Left kidney (tissue), 8 donors: ENCODE measurements around the gene VEPH1. TPM values are rescaled to one million over a fixed set of nuclear protein-coding genes. Genes with fewer than 3 reads are reported as not detected.

Experiments
- DNase-seq: peaks from one replicate; pipeline ENCODE4 v3.0.0-alpha.2; 2013
- long read RNA-seq, 8 donors: transcript quantifications; one replicate each; lab custom pipeline, GENCODE V29; 2026
- polyA plus RNA-seq: library from polyadenylated mRNA; unstranded; fragments of 120-200 nt; gene quantifications from one replicate; pipeline ENCODE4 v1.2.1, GENCODE V29; 2013; ENCODE audit not compliant: insufficient read length

VEPH1 gene
- 56.0 TPM for polyA plus RNA-seq
- long read RNA-seq, donor 1, partial matches to known transcripts: 7 of 10 reads
- long read RNA-seq, donor 1, other reads (novel, unspliced or antisense): 0 of 10 reads
- long read RNA-seq, donor 2, partial matches to known transcripts: 8 of 12 reads
- long read RNA-seq, donor 2, other reads (novel, unspliced or antisense): 0 of 12 reads
- long read RNA-seq, donor 3, partial matches to known transcripts: 5 of 8 reads
- long read RNA-seq, donor 3, other reads (novel, unspliced or antisense): 0 of 8 reads
- long read RNA-seq, donor 4, partial matches to known transcripts: 0 of 2 reads
- long read RNA-seq, donor 4, other reads (novel, unspliced or antisense): 0 of 2 reads
- long read RNA-seq, donor 5, full-length matches to known transcripts: 4 of 13 reads
- long read RNA-seq, donor 5, partial matches to known transcripts: 9 of 13 reads
- long read RNA-seq, donor 5, other reads (novel, unspliced or antisense): 0 of 13 reads
- long read RNA-seq, donor 6, partial matches to known transcripts: 6 of 6 reads
- long read RNA-seq, donor 6, other reads (novel, unspliced or antisense): 0 of 6 reads
- long read RNA-seq, donor 7, partial matches to known transcripts: 6 of 12 reads
- long read RNA-seq, donor 7, other reads (novel, unspliced or antisense): 0 of 12 reads
- long read RNA-seq, donor 8: 0 reads

- DNase-seq: no peak
Observed at GRCh38 chr3:157502916-157503595, at the start of gene VEPH1. Gene VEPH1, minus strand, starts transcription at chr3:157503416. Its CDS starts 8,067 bp downstream, at chr3:157495349.

- DNase-seq: no peak
Observed at GRCh38 chr3:157551961-157552360, 48.7 kb upstream of the VEPH1 start.

- no peak for DNase-seq
Observed at GRCh38 chr3:157549498-157549897, 46.3 kb upstream of the VEPH1 start.

- no peak for DNase-seq
Observed at GRCh38 chr3:157544501-157545130, 41.4 kb upstream of the VEPH1 start.

- DNase-seq: no peak
Observed at GRCh38 chr3:157543501-157544035, 40.4 kb upstream of the VEPH1 start.

- peak; percentile 47 for DNase-seq
Observed at GRCh38 chr3:157542711-157543500, 39.7 kb upstream of the VEPH1 start.

GRCh38 chr3:157541506-157542236 lies 38.5 kb upstream of the VEPH1 start:
- no peak for DNase-seq

GRCh38 chr3:157540656-157541055 lies 37.4 kb upstream of the VEPH1 start:
- no peak for DNase-seq

- DNase-seq: no peak
Observed at GRCh38 chr3:157535667-157536066, 32.5 kb upstream of the VEPH1 start.

GRCh38 chr3:157534725-157535161 lies 31.5 kb upstream of the VEPH1 start:
- DNase-seq: no peak

- DNase-seq: no peak
Observed at GRCh38 chr3:157533298-157534070, 30.3 kb upstream of the VEPH1 start.

- DNase-seq: peak; percentile 88
Observed at GRCh38 chr3:157532529-157533297, 29.5 kb upstream of the VEPH1 start.

- DNase-seq: no peak
Observed at GRCh38 chr3:157531771-157532170, 28.6 kb upstream of the VEPH1 start.

- DNase-seq: no peak
Observed at GRCh38 chr3:157531301-157531660, 28.1 kb upstream of the VEPH1 start.

GRCh38 chr3:157530637-157531300 lies 27.6 kb upstream of the VEPH1 start:
- DNase-seq: no peak

- no peak for DNase-seq
Observed at GRCh38 chr3:157529751-157530150, 26.5 kb upstream of the VEPH1 start.

GRCh38 chr3:157529085-157529484 lies 25.9 kb upstream of the VEPH1 start:
- no peak for DNase-seq

GRCh38 chr3:157527131-157527881 lies 24.1 kb upstream of the VEPH1 start:
- no peak for DNase-seq
